ENCODE results near the gene WDR35. TPM values are rescaled to one million over a fixed set of nuclear protein-coding genes. Genes with fewer than 3 reads are reported as not detected.

The WDR35 gene
- total and polyA plus RNA-seq, 2 donors (not counting 3 experiments of a cell fraction or from before 2014, with no cell fraction given): 3.6 to 8.0 TPM

- Histone ChIP-seq H3K79me2 (ENCODE audit: control insufficient read depth, insufficient read depth, low read length) (peaks cover 8% of the 10 kb centered on the region), H3K9me1 (replicated peaks; ENCODE audit: control insufficient read depth, extremely low read depth, insufficient read depth, low read length) (no peaks in the 10 kb centered on the region), H3K4me3 (replicated peaks in 1 of 3; ENCODE audit: insufficient read depth in 1 of 3, low read depth in 1 of 3, low read length in 3 of 3) (peak overlapping the region; percentile 31 to 78 (median 74)), H3K27me3 (ENCODE audit: control insufficient read depth in 2 of 2, insufficient read depth in 2 of 2, low read length in 2 of 2) (no peaks in the 10 kb centered on the region), H3K9me3 (replicated peaks; ENCODE audit: control insufficient read depth, insufficient read depth, low read length) (no peaks in the 10 kb centered on the region), H3K9ac (replicated peaks; ENCODE audit: extremely low read depth, insufficient read depth, low read length) (peak overlapping the region; percentile 64), H4K20me1 (replicated peaks; ENCODE audit: control insufficient read depth, extremely low read depth, insufficient read depth, low read length) (no peaks in the 10 kb centered on the region), H3K36me3 (ENCODE audit: control insufficient read depth in 2 of 2, extremely low read depth in 1 of 2, insufficient read depth in 2 of 2, low read length in 2 of 2) (no peaks in the 10 kb centered on the region), H3K27ac (ENCODE audit: insufficient read depth, low read depth, low read length) (peak overlapping the region; percentile 40), H3K4me1 (ENCODE audit: control insufficient read depth, extremely low read depth, insufficient read depth, low read length) (peaks cover 13% of the 10 kb centered on the region), H2AFZ (ENCODE audit: low read depth, low read length) (peak overlapping the region; percentile 65), H3K4me2 (ENCODE audit: insufficient read depth, low read length) (peak overlapping the region; percentile 77)
- dilution Hi-C loops (cut with MboI; ENCODE audit: extremely low pct_ligation_motif_present, low sequenced_read_pairs): no loop called here
- FAIRE-seq (peak; percentile 74), DNase-seq (ENCODE audit: low read depth, low spot score) (no peak)
- TF ChIP-seq MYC (IDR thresholded peaks at IDR 0.05; ENCODE audit: low read depth, low read length) (no peak), FOS (IDR thresholded peaks at IDR 0.05; ENCODE audit: borderline replicate concordance, insufficient read depth, low read length) (no peak), MAX (IDR thresholded peaks at IDR 0.05; ENCODE audit: insufficient read depth, insufficient read length) (no peak), POLR2A (IDR thresholded peaks at IDR 0.05; ENCODE audit: low read depth, low read length) (no peak), CTCF (IDR thresholded peaks at IDR 0.05; ENCODE audit: extremely low read depth in 1 of 2, insufficient read depth in 1 of 2, low read depth in 1 of 2, low read length in 2 of 2) (no peak), JUN (IDR thresholded peaks at IDR 0.05; ENCODE audit: borderline replicate concordance, insufficient read depth, insufficient read length, low read depth) (no peak)
- POLR2A ChIA-PET: interaction anchor here (1.3 to 1.5 kb wide), 2 partner anchors 26 to 88 kb away, joined by 3 read pairs; partner anchors contain the start of gene TTC32
- intact Hi-C loops (cut with micrococcal nuclease): loop anchor here (1.0 to 2.0 kb wide), 2 partner anchors 24 to 87 kb away; no protein-coding TSS in a partner anchor
- no TSS peak for BruUV-seq (replicated peaks)
- CTCF ChIA-PET: interaction anchor here (1.1 to 3.4 kb wide), 4 partner anchors 22 to 102 kb away, joined by 3 to 14 read pairs (median 5); no protein-coding TSS in a partner anchor
Observed at GRCh38 chr2:19989342-19989666, 601 bp downstream of the WDR35 start.
